HEK293 (cell line): ENCODE data around the gene ZNF699.

Source experiments
- CTCF ChIA-PET: fragments of 350-600 bp; formaldehyde crosslinking; extraction: SDS; loops from one replicate; lab custom pipeline; 2021; ENCODE audit warnings: antibody characterized with exemption; lab: Yijun Ruan, JAX
- POLR2A ChIA-PET: fragments of 300-600 bp; formaldehyde crosslinking; extraction: SDS; loops from one replicate; lab custom pipeline; 2020; ENCODE audit warnings: antibody characterized with exemption, inconsistent platforms; lab: Yijun Ruan, JAX
- H3K27ac ChIP-seq: fragments of 200-500 bp; sonication (Bioruptor generic); 2 replicates; pipeline ENCODE4 v1.5.1; 2014; ENCODE audit warnings: low read depth, low read length, control low read depth, inconsistent platforms; ENCODE audit errors: extremely low read depth
- H3K36me3 ChIP-seq, 2 experiments: fragments of 200-500 bp in 1 of 2; sonication (Bioruptor generic) in 1 of 2; 1 replicate in 1 of 2; 2 replicates in 1 of 2; pipeline ENCODE4 v1.5.1; 2014 to 2017; ENCODE audit warnings: inconsistent platforms in 2 of 2, low read length in 2 of 2; ENCODE audit not compliant: control insufficient read depth in 2 of 2, insufficient read depth in 1 of 2
- H3K4me1 ChIP-seq: fragments of 200-500 bp; sonication (Bioruptor generic); 2 replicates; pipeline ENCODE4 v1.5.1; 2014; ENCODE audit warnings: mild to moderate bottlenecking, low read length, inconsistent platforms; ENCODE audit not compliant: control insufficient read depth, insufficient read depth
- H3K4me3 ChIP-seq: 2 replicates; pipeline ENCODE4 v1.5.1; 2011; ENCODE audit warnings: low read depth, mild to moderate bottlenecking, control low read depth, low read length, moderate library complexity
- H3K9me3 ChIP-seq: fragments of 200-500 bp; sonication (Bioruptor generic); 2 replicates; pipeline ENCODE4 v1.5.1; 2014; ENCODE audit warnings: low read depth, low read length, inconsistent platforms; ENCODE audit not compliant: control insufficient read depth, insufficient read depth
- BCL11A ChIP-seq: fragments of 450-650 bp; formaldehyde crosslinking; IDR thresholded peaks from 2 replicates; pipeline ENCODE4 v1.5.1; 2016; ENCODE audit warnings: low read depth, missing biosample characterization, missing genetic modification characterization
- KLF10 ChIP-seq: fragments of 450-650 bp; IDR thresholded peaks from 2 replicates; pipeline ENCODE4 v1.5.1; 2018; ENCODE audit warnings: missing biosample characterization, mild to moderate bottlenecking, missing genetic modification characterization
- KLF16 ChIP-seq: fragments of 450-650 bp; formaldehyde crosslinking; IDR thresholded peaks from 2 replicates; pipeline ENCODE4 v1.5.1; 2017; ENCODE audit warnings: missing biosample characterization, missing genetic modification characterization
- MEIS1 ChIP-seq: sonication (generic); formaldehyde crosslinking; IDR thresholded peaks from 2 replicates; pipeline ENCODE4 v1.8.1; 2022; ENCODE audit warnings: missing genetic modification reagents, mild to moderate bottlenecking, borderline replicate concordance
- YY1 ChIP-seq: fragments of 450-650 bp; formaldehyde crosslinking; IDR thresholded peaks from 2 replicates; pipeline ENCODE4 v1.5.1; 2018; ENCODE audit warnings: missing biosample characterization, missing genetic modification characterization
- ZNF132 ChIP-seq: fragments of 450-650 bp; formaldehyde crosslinking; IDR thresholded peaks from 2 replicates; pipeline ENCODE4 v1.5.1; 2017; ENCODE audit warnings: missing biosample characterization, missing genetic modification characterization, borderline replicate concordance
- ZNF155 ChIP-seq: fragments of 450-650 bp; formaldehyde crosslinking; IDR thresholded peaks from 2 replicates; pipeline ENCODE4 v1.5.1; 2016; ENCODE audit warnings: missing biosample characterization, missing genetic modification characterization
- ZNF202 ChIP-seq: fragments of 450-650 bp; formaldehyde crosslinking; IDR thresholded peaks from 2 replicates; pipeline ENCODE4 v1.5.1; 2016; ENCODE audit warnings: missing biosample characterization, missing genetic modification characterization, borderline replicate concordance
- ZNF416 ChIP-seq: fragments of 450-650 bp; formaldehyde crosslinking; IDR thresholded peaks from 2 replicates; pipeline ENCODE4 v1.5.1; 2016; ENCODE audit warnings: missing biosample characterization, missing genetic modification characterization
- ZNF433 ChIP-seq: fragments of 450-650 bp; formaldehyde crosslinking; IDR thresholded peaks from 2 replicates; pipeline ENCODE4 v1.5.1; 2016; ENCODE audit warnings: missing biosample characterization, missing genetic modification characterization, low read depth
- ZNF514 ChIP-seq: fragments of 450-650 bp; formaldehyde crosslinking; IDR thresholded peaks from 2 replicates; pipeline ENCODE4 v1.5.1; 2016; ENCODE audit warnings: missing biosample characterization, missing genetic modification characterization
- ZNF571 ChIP-seq: fragments of 450-650 bp; formaldehyde crosslinking; IDR thresholded peaks from 2 replicates; pipeline ENCODE4 v1.5.0; 2017; ENCODE audit warnings: missing biosample characterization, missing genetic modification characterization
- ZNF623 ChIP-seq: fragments of 450-650 bp; formaldehyde crosslinking; IDR thresholded peaks from 2 replicates; pipeline ENCODE4 v1.5.1; 2016; ENCODE audit warnings: missing biosample characterization, missing genetic modification characterization
- ZNF626 ChIP-seq: fragments of 450-650 bp; sonication (Bioruptor Pico); formaldehyde crosslinking; IDR thresholded peaks from 2 replicates; pipeline ENCODE4 v1.5.1; 2018; ENCODE audit warnings: missing biosample characterization, missing genetic modification characterization, inconsistent platforms
- ZNF707 ChIP-seq: fragments of 450-650 bp; formaldehyde crosslinking; IDR thresholded peaks from 2 replicates; pipeline ENCODE4 v1.5.1; 2016; ENCODE audit warnings: missing biosample characterization, missing genetic modification characterization
- TF ChIP-seq, protein P1 (sequence below): fragments of 450-650 bp; formaldehyde crosslinking; IDR thresholded peaks from 2 replicates; pipeline ENCODE4 v1.5.1; 2016; ENCODE audit warnings: missing biosample characterization, missing genetic modification characterization
- TF ChIP-seq, protein P2 (sequence below): IDR thresholded peaks from 2 replicates; pipeline ENCODE4 v1.6.1; 2011; ENCODE audit warnings: mild to moderate bottlenecking, low read depth, low read length, borderline replicate concordance
- TF ChIP-seq, protein P3 (sequence below): fragments of 450-650 bp; formaldehyde crosslinking; IDR thresholded peaks from 2 replicates; pipeline ENCODE4 v1.5.1; 2017; ENCODE audit warnings: missing biosample characterization, missing genetic modification characterization
- TF ChIP-seq, protein P4 (sequence below): fragments of 450-650 bp; formaldehyde crosslinking; IDR thresholded peaks from 2 replicates; pipeline ENCODE4 v1.5.1; 2016; ENCODE audit warnings: missing biosample characterization, missing genetic modification characterization, low read depth
- TF ChIP-seq, protein P5 (sequence below): fragments of 450-650 bp; formaldehyde crosslinking; IDR thresholded peaks from 2 replicates; pipeline ENCODE4 v1.5.1; 2017; ENCODE audit warnings: missing biosample characterization, missing genetic modification characterization
- TF ChIP-seq, protein P6 (sequence below): fragments of 450-650 bp; formaldehyde crosslinking; IDR thresholded peaks from 2 replicates; pipeline ENCODE4 v1.5.0; 2017; ENCODE audit warnings: missing biosample characterization, missing genetic modification characterization, borderline replicate concordance

The ZNF699 gene

DNA sequence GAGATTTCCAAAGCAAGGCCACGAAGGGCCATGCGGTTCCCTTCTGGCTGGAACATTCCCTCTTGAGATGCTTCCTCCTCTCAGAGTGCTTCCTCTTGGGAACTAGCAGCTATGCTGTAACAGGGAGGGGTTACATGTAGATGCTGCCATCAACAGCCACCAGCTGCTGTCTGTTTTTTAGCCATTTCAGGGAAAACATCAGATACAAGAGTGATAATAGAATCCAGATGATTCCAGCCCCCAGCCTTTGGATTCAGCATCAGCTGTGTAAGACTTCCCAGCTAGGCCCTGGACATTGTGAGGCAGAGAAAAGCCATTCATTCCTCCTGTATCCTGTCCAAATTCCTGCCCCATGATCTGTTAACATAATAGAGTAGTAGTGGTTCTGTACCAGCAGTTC, 45.0 kb upstream of the ZNF699 start (continued):
- TF ChIP-seq, protein P1, sequence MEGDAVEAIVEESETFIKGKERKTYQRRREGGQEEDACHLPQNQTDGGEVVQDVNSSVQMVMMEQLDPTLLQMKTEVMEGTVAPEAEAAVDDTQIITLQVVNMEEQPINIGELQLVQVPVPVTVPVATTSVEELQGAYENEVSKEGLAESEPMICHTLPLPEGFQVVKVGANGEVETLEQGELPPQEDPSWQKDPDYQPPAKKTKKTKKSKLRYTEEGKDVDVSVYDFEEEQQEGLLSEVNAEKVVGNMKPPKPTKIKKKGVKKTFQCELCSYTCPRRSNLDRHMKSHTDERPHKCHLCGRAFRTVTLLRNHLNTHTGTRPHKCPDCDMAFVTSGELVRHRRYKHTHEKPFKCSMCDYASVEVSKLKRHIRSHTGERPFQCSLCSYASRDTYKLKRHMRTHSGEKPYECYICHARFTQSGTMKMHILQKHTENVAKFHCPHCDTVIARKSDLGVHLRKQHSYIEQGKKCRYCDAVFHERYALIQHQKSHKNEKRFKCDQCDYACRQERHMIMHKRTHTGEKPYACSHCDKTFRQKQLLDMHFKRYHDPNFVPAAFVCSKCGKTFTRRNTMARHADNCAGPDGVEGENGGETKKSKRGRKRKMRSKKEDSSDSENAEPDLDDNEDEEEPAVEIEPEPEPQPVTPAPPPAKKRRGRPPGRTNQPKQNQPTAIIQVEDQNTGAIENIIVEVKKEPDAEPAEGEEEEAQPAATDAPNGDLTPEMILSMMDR, result no peak
- TF ChIP-seq ZNF514 (tag by site-specific recombination), result no peak
- no peak for TF ChIP-seq ZNF626 (tag by site-specific recombination)
- no peak for TF ChIP-seq ZNF433 (tag by site-specific recombination)
- no peak for TF ChIP-seq YY1 (tag by site-specific recombination)
- TF ChIP-seq ZNF416 (tag by site-specific recombination), result no peak
- TF ChIP-seq, all 188 proteins: peak for 0

DNA sequence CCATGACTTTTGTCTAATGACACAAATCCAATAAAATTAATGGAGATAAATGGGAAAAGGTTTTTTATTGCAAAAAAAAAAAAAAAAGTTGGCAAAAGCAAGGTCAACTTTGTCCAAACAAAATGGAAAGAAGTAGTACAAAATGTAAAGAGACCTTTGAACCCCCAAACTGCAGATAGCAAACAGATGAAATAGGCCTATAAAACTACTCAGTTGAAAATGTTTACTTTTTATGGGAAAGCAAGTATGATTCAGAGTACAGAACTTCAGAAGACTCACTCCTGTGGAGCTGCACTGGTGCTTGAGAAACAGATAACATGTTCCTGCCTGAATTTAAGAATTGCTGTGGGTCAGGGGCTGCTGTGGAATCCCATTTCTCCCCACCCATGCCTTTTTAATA, 43.4 kb upstream of the ZNF699 start:
- Histone ChIP-seq H3K4me1 (no peaks in the 10 kb centered on the region), H3K9me3 (no peaks in the 10 kb centered on the region; the same call in 1 of the 2 replicates), H3K27ac (no peak overlapping the region), H3K36me3 (peaks cover 4 to 15% of the 10 kb centered on the region in 2 experiments; a peak in 2 of 3 replicates), H3K4me3 (no peak overlapping the region)
- ChIA-PET POLR2A (no interaction called here), CTCF (no interaction called here)
- TF ChIP-seq KLF10 (tag by site-specific recombination) (no peak), ZNF571 (no peak), KLF16 (tag by site-specific recombination) (no peak), ZNF623 (tag by site-specific recombination) (no peak), BCL11A (tag by site-specific recombination) (no peak), ZNF132 (no peak), ZNF707 (tag by site-specific recombination) (no peak), ZNF155 (no peak), MEIS1 (no peak), ZNF202 (no peak)
- TF ChIP-seq, protein P2, sequence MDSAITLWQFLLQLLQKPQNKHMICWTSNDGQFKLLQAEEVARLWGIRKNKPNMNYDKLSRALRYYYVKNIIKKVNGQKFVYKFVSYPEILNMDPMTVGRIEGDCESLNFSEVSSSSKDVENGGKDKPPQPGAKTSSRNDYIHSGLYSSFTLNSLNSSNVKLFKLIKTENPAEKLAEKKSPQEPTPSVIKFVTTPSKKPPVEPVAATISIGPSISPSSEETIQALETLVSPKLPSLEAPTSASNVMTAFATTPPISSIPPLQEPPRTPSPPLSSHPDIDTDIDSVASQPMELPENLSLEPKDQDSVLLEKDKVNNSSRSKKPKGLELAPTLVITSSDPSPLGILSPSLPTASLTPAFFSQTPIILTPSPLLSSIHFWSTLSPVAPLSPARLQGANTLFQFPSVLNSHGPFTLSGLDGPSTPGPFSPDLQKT, result no peak
- TF ChIP-seq, protein P3, sequence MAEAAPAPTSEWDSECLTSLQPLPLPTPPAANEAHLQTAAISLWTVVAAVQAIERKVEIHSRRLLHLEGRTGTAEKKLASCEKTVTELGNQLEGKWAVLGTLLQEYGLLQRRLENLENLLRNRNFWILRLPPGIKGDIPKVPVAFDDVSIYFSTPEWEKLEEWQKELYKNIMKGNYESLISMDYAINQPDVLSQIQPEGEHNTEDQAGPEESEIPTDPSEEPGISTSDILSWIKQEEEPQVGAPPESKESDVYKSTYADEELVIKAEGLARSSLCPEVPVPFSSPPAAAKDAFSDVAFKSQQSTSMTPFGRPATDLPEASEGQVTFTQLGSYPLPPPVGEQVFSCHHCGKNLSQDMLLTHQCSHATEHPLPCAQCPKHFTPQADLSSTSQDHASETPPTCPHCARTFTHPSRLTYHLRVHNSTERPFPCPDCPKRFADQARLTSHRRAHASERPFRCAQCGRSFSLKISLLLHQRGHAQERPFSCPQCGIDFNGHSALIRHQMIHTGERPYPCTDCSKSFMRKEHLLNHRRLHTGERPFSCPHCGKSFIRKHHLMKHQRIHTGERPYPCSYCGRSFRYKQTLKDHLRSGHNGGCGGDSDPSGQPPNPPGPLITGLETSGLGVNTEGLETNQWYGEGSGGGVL (tag by site-specific recombination), result no peak
- TF ChIP-seq, protein P4, sequence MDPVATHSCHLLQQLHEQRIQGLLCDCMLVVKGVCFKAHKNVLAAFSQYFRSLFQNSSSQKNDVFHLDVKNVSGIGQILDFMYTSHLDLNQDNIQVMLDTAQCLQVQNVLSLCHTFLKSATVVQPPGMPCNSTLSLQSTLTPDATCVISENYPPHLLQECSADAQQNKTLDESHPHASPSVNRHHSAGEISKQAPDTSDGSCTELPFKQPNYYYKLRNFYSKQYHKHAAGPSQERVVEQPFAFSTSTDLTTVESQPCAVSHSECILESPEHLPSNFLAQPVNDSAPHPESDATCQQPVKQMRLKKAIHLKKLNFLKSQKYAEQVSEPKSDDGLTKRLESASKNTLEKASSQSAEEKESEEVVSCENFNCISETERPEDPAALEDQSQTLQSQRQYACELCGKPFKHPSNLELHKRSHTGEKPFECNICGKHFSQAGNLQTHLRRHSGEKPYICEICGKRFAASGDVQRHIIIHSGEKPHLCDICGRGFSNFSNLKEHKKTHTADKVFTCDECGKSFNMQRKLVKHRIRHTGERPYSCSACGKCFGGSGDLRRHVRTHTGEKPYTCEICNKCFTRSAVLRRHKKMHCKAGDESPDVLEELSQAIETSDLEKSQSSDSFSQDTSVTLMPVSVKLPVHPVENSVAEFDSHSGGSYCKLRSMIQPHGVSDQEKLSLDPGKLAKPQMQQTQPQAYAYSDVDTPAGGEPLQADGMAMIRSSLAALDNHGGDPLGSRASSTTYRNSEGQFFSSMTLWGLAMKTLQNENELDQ (tag by site-specific recombination), result no peak
- TF ChIP-seq, protein P5, sequence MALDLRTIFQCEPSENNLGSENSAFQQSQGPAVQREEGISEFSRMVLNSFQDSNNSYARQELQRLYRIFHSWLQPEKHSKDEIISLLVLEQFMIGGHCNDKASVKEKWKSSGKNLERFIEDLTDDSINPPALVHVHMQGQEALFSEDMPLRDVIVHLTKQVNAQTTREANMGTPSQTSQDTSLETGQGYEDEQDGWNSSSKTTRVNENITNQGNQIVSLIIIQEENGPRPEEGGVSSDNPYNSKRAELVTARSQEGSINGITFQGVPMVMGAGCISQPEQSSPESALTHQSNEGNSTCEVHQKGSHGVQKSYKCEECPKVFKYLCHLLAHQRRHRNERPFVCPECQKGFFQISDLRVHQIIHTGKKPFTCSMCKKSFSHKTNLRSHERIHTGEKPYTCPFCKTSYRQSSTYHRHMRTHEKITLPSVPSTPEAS (tag by site-specific recombination), result no peak
- TF ChIP-seq, protein P6, sequence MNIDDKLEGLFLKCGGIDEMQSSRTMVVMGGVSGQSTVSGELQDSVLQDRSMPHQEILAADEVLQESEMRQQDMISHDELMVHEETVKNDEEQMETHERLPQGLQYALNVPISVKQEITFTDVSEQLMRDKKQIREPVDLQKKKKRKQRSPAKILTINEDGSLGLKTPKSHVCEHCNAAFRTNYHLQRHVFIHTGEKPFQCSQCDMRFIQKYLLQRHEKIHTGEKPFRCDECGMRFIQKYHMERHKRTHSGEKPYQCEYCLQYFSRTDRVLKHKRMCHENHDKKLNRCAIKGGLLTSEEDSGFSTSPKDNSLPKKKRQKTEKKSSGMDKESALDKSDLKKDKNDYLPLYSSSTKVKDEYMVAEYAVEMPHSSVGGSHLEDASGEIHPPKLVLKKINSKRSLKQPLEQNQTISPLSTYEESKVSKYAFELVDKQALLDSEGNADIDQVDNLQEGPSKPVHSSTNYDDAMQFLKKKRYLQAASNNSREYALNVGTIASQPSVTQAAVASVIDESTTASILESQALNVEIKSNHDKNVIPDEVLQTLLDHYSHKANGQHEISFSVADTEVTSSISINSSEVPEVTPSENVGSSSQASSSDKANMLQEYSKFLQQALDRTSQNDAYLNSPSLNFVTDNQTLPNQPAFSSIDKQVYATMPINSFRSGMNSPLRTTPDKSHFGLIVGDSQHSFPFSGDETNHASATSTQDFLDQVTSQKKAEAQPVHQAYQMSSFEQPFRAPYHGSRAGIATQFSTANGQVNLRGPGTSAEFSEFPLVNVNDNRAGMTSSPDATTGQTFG (tag by site-specific recombination), result no peak
